ENCODE data around the gene ZNF217. TPM values are rescaled to one million over a fixed set of nuclear protein-coding genes. Genes with fewer than 3 reads are reported as not detected.

Gene ZNF217
- total RNA-seq, 2 donors from 2014 or later: 17.4 to 27.7 TPM

DNA sequence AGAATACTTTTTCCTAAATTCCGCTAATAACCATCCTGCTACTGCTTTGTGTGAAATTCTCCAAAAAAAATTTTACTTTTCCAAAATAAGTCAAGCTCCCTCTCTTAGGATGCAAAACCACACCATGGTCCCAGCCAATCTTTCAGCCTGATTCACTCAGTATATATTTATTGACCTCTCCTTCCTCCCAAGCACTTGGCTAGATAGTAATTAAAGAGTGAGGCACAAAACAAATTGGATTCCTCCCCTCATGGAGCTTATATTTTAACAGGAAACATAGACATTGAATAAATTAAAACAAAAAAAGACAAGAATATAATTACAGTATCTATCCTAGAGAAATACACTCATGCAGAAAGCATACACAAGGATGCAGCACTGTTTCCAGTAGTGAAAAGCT, 9.0 kb upstream of the ZNF217 start:
- Histone ChIP-seq H3K27me3 (no peaks in the 10 kb centered on the region), H3K9me3 (no peaks in the 10 kb centered on the region), H3K4me1 (peaks cover 15% of the 10 kb centered on the region), H3K27ac (no peak overlapping the region), H3K36me3 (replicated peaks in 1 of 2; ENCODE audit: insufficient read depth in 1 of 2, low read depth in 2 of 2) (no peaks in the 10 kb centered on the region), H3K4me3 (no peak overlapping the region)
- TF ChIP-seq, protein P1, sequence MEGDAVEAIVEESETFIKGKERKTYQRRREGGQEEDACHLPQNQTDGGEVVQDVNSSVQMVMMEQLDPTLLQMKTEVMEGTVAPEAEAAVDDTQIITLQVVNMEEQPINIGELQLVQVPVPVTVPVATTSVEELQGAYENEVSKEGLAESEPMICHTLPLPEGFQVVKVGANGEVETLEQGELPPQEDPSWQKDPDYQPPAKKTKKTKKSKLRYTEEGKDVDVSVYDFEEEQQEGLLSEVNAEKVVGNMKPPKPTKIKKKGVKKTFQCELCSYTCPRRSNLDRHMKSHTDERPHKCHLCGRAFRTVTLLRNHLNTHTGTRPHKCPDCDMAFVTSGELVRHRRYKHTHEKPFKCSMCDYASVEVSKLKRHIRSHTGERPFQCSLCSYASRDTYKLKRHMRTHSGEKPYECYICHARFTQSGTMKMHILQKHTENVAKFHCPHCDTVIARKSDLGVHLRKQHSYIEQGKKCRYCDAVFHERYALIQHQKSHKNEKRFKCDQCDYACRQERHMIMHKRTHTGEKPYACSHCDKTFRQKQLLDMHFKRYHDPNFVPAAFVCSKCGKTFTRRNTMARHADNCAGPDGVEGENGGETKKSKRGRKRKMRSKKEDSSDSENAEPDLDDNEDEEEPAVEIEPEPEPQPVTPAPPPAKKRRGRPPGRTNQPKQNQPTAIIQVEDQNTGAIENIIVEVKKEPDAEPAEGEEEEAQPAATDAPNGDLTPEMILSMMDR (IDR thresholded peaks at IDR 0.05): no peak
- TF ChIP-seq POLR2A (IDR thresholded peaks at IDR 0.05): no peak
- intact Hi-C loops (cut with DNase I): no loop called here
- 100% methylated on average over 1 of the region's 1 CpG for WGBS, 2 donors
- DNase-seq: no peak
- no peak for ATAC-seq

DNA sequence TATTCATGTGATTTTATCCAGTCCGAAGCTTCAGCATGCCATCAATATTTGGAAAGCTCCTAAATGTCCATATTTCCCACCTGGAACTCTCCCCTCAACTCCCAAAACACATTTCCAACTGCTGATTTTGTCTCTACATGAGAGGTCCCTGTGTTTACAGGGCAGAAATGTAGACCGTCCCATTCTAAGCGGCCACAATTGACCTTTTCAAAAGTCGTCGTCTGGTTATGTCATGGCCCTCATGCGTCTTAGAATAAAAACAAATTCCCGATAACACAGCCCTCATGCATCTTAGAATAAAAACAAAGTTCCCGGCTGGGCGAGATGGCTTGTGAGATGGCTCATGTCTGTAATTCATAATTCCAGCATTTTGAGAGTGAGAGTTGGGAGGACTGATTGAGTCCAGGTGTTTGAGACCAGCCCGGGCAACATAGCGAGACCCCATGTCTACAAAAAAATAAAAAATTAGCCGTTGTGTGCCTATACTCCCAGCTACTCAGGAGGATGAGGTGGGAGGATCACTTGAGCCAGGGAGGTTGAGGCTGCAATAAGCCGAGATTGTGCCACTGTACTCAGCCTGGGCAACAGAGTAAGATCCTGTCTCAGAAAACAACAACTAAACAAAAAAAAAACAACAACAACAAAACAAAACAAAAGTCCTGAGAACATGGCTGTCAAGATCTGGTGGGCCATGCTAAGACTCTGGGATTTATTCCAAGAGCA, 6.4 kb upstream of the ZNF217 start:
- no peak for DNase-seq
- Histone ChIP-seq H3K9me3 (no peaks in the 10 kb centered on the region), H3K4me1 (peaks cover 18% of the 10 kb centered on the region), H3K36me3 (replicated peaks in 1 of 2; ENCODE audit: insufficient read depth in 1 of 2, low read depth in 2 of 2) (no peaks in the 10 kb centered on the region), H3K4me3 (no peak overlapping the region), H3K27me3 (no peaks in the 10 kb centered on the region), H3K27ac (no peak overlapping the region)
- no peak for TF ChIP-seq POLR2A (IDR thresholded peaks at IDR 0.05)
- TF ChIP-seq, protein P1 (IDR thresholded peaks at IDR 0.05): no peak
- intact Hi-C loops (cut with DNase I): no loop called here
- WGBS, 2 donors: 91 to 95% methylated on average over 13 of the region's 13 CpGs
- no peak for ATAC-seq

DNA sequence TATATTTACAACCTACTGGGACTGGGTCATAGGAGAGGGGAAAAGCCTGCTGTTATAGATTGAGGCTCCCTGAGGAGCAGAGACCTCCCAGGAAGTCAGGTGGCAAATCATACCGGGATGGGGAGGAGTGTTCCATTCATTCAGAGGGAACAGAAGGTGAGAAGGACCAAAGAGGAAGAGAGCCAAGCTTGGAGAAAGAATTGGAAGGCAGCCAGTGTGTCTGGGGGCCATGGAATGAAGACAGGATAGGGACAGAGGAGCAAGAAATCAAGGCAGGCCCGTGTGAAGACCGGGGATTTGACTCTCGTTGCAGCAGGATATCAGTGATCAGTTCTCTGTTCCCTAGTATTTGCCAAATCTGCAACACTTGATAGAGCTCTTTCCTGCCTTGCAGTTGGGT, 5.7 kb upstream of the ZNF217 start:
- no peaks in the 10 kb centered on the region for H3K9me3 ChIP-seq
- peak in 1 of 4 donors; percentile 7 for DNase-seq
- H3K27me3 ChIP-seq: no peaks in the 10 kb centered on the region
- TF ChIP-seq POLR2A (IDR thresholded peaks at IDR 0.05): no peak
- TF ChIP-seq, protein P1 (IDR thresholded peaks at IDR 0.05): no peak
- H3K4me1 ChIP-seq: peaks cover 18% of the 10 kb centered on the region
- H3K4me3 ChIP-seq: no peak overlapping the region
- no peaks in the 10 kb centered on the region for H3K36me3 ChIP-seq (replicated peaks in 1 of 2; ENCODE audit: insufficient read depth in 1 of 2, low read depth in 2 of 2)
- intact Hi-C loops (cut with DNase I): no loop called here
- WGBS, 2 donors: 37 to 48% methylated on average over 4 of the region's 4 CpGs
- ATAC-seq: no peak
- H3K27ac ChIP-seq: no peak overlapping the region

GRCh38 chr20:53599044-53599362, 5.4 kb upstream of the ZNF217 start:
- TF ChIP-seq, protein P1 (IDR thresholded peaks at IDR 0.05): no peak
- no peak for TF ChIP-seq POLR2A (IDR thresholded peaks at IDR 0.05)
- no peak overlapping the region for H3K27ac ChIP-seq
- 58 to 66% methylated on average over 2 of the region's 2 CpGs for WGBS, 2 donors

More at GRCh38 chr20:53599044-53599362, 5.4 kb upstream of the ZNF217 start:
- intact Hi-C loops (cut with DNase I): no loop called here
- ATAC-seq (no peak), DNase-seq (no peak)
- no peaks in the 10 kb centered on the region for H3K36me3 ChIP-seq (replicated peaks in 1 of 2; ENCODE audit: insufficient read depth in 1 of 2, low read depth in 2 of 2)
- H3K9me3 ChIP-seq: no peaks in the 10 kb centered on the region
- H3K4me1 ChIP-seq: peaks cover 18% of the 10 kb centered on the region
- no peak overlapping the region for H3K4me3 ChIP-seq
- H3K27me3 ChIP-seq: no peaks in the 10 kb centered on the region

Measured in body of pancreas (tissue), 4 donors.